Tibial nerve (tissue), 4 donors: ENCODE measurements around the gene RHOJ. TPM values are rescaled to one million over a fixed set of nuclear protein-coding genes. Genes with fewer than 3 reads are reported as not detected.

Experiments
- DNase-seq, 2 donors: peaks; one replicate each; pipeline ENCODE4 v3.0.0-alpha.2; 2019; ENCODE audit warnings: low spot score in 2 of 2
- H3K27ac ChIP-seq, 4 donors: fragments of 200-600 bp; sonication (generic) in 3 of 4; one replicate each; pipeline ENCODE4 v1.5.1; 2017 to 2019; ENCODE audit warnings: mild to moderate bottlenecking in 1 of 4
- H3K27me3 ChIP-seq, 2 donors: fragments of 200-600 bp; sonication (generic) in 1 of 2; one replicate each; pipeline versions ENCODE4 v1.5.1 to v1.6.0; 2017 to 2019
- H3K36me3 ChIP-seq, 3 donors: fragments of 200-600 bp; sonication (generic); one replicate each; pipeline ENCODE4 v1.5.1; 2018 to 2019
- H3K4me1 ChIP-seq, 4 donors: fragments of 200-600 bp; sonication (generic) in 3 of 4; one replicate each; pipeline ENCODE4 v1.5.1; 2017 to 2019
- H3K4me3 ChIP-seq, 4 donors: fragments of 200-600 bp; sonication (generic) in 3 of 4; one replicate each; pipeline ENCODE4 v1.5.1; 2017 to 2019; ENCODE audit warnings: mild to moderate bottlenecking in 1 of 4, moderate library complexity in 1 of 4
- H3K9me3 ChIP-seq, 4 donors: fragments of 200-600 bp; sonication (generic) in 3 of 4; one replicate each; pipeline ENCODE4 v1.5.1; 2017 to 2019
- EP300 ChIP-seq, 2 donors: sonication (generic); formaldehyde crosslinking; IDR thresholded peaks; one replicate each; pipeline ENCODE4 v1.6.1; 2017; ENCODE audit warnings: antibody characterized with exemption in 2 of 2, mild to moderate bottlenecking in 1 of 2
- POLR2A ChIP-seq, 2 donors: fragments of 450-650 bp; IDR thresholded peaks; one replicate each; pipeline ENCODE4 v1.6.1; 2017; ENCODE audit warnings: antibody characterized with exemption in 2 of 2, mild to moderate bottlenecking in 2 of 2, moderate library complexity in 2 of 2
- WGBS, 2 donors: methylation state at CpG; one replicate each; pipeline ENCODE4 v1.1.5; 2018; 5-methylcytosine and 5-hydroxymethylcytosine counted together
- total RNA-seq, 4 donors: library from RNA; depleted of rRNA; stranded (reverse); fragments of >200 nt; gene quantifications; one replicate each; pipeline ENCODE4 v1.1.0, GENCODE V29; 2016
- TF ChIP-seq, protein P1 (sequence below), 5 experiments: fragments of 200-600 bp in 3 of 5; fragments of 450-650 bp in 2 of 5; sonication (generic) in 3 of 5; IDR thresholded peaks; one replicate each; pipeline ENCODE4 v1.5.1; 2016 to 2019; ENCODE audit warnings: antibody characterized with exemption in 5 of 5, mild to moderate bottlenecking in 3 of 5, moderate library complexity in 2 of 5

Gene RHOJ
- total RNA-seq, 4 donors from 2014 or later = 10.0 to 20.7 (median 11.6) TPM

DNA sequence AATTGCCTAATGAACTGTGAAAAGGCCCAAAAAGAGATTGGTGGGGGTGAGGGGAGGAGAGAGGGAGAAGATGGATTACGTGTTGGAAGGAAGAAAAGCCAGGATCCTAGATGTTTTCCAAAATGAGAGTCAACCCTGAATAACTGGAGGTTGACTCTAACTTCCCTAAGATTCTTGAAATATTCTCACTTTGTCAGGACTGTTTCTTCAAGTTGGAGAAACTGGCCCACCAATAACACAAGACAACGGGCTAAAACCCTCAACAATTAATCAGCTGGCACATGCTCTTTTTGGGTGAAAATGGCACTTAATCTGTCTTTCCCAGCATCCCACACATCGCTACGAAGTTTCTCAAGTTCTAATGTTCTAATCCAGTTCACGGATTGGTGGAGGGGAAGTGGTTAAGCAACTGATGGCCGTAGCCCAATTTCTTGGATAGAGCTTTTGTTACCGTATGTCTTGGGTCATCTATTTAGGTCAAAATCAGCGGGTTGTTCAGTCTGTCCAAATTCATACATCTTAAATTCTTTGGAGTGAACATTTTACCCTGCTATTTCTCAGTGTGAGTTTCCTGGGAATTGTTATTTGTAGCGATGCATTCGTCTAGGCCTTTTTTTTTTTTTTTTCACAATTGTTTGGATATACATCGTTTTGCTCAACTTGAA lies 65.5 kb downstream of the RHOJ start:
- 65 to 66% methylated on average over 11 of the region's 11 CpGs for WGBS, 2 donors
- no peak overlapping the region for H3K27ac ChIP-seq
- H3K9me3 ChIP-seq = no peaks in the 10 kb centered on the region
- H3K36me3 ChIP-seq = peaks cover 0 to 14% (median 4%) of the 10 kb centered on the region in 3 donors
- no peak overlapping the region for H3K4me3 ChIP-seq
- H3K4me1 ChIP-seq = peaks cover 0 to 37% (median 8%) of the 10 kb centered on the region in 4 donors
- TF ChIP-seq, protein P1, sequence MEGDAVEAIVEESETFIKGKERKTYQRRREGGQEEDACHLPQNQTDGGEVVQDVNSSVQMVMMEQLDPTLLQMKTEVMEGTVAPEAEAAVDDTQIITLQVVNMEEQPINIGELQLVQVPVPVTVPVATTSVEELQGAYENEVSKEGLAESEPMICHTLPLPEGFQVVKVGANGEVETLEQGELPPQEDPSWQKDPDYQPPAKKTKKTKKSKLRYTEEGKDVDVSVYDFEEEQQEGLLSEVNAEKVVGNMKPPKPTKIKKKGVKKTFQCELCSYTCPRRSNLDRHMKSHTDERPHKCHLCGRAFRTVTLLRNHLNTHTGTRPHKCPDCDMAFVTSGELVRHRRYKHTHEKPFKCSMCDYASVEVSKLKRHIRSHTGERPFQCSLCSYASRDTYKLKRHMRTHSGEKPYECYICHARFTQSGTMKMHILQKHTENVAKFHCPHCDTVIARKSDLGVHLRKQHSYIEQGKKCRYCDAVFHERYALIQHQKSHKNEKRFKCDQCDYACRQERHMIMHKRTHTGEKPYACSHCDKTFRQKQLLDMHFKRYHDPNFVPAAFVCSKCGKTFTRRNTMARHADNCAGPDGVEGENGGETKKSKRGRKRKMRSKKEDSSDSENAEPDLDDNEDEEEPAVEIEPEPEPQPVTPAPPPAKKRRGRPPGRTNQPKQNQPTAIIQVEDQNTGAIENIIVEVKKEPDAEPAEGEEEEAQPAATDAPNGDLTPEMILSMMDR (IDR thresholded peaks at IDR 0.05) = no peak
- TF ChIP-seq POLR2A (IDR thresholded peaks at IDR 0.05) (no peak), EP300 (IDR thresholded peaks at IDR 0.05) (no peak)
- DNase-seq = no peak
- no peaks in the 10 kb centered on the region for H3K27me3 ChIP-seq

DNA sequence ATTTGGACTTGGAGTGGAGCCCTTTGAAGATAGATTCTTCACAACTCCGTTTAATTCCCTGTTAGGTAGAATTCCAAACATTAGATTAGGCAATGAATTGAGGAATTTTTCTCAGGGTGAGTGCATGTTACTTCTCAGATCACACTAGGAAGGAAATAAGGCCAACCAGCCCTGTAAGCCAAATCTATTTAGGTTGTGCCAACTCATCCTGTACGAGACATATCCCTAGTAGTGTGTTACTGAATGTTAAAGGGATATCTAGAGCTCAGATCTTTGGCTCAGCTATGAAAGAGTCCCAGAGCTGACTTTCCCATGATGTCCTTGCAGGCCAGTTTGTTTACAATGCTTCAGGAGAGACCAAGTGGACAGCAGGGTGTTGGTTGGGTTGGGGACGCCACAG lies 68.9 kb downstream of the RHOJ start:
- peak overlapping the region in 1 of 4 donors; percentile 12 for H3K27ac ChIP-seq
- no peaks in the 10 kb centered on the region for H3K9me3 ChIP-seq
- WGBS, 2 donors = 59 to 74% methylated on average over 3 of the region's 3 CpGs
- no peak overlapping the region for H3K4me3 ChIP-seq
- no peak for DNase-seq
- peaks cover 0 to 38% (median 5%) of the 10 kb centered on the region in 4 donors for H3K4me1 ChIP-seq
- H3K27me3 ChIP-seq = no peaks in the 10 kb centered on the region
- peaks cover 0 to 14% (median 4%) of the 10 kb centered on the region in 3 donors for H3K36me3 ChIP-seq
- TF ChIP-seq, protein P1 (IDR thresholded peaks at IDR 0.05) = no peak
- no peak for TF ChIP-seq POLR2A (IDR thresholded peaks at IDR 0.05)
- TF ChIP-seq EP300 (IDR thresholded peaks at IDR 0.05) = no peak

DNA sequence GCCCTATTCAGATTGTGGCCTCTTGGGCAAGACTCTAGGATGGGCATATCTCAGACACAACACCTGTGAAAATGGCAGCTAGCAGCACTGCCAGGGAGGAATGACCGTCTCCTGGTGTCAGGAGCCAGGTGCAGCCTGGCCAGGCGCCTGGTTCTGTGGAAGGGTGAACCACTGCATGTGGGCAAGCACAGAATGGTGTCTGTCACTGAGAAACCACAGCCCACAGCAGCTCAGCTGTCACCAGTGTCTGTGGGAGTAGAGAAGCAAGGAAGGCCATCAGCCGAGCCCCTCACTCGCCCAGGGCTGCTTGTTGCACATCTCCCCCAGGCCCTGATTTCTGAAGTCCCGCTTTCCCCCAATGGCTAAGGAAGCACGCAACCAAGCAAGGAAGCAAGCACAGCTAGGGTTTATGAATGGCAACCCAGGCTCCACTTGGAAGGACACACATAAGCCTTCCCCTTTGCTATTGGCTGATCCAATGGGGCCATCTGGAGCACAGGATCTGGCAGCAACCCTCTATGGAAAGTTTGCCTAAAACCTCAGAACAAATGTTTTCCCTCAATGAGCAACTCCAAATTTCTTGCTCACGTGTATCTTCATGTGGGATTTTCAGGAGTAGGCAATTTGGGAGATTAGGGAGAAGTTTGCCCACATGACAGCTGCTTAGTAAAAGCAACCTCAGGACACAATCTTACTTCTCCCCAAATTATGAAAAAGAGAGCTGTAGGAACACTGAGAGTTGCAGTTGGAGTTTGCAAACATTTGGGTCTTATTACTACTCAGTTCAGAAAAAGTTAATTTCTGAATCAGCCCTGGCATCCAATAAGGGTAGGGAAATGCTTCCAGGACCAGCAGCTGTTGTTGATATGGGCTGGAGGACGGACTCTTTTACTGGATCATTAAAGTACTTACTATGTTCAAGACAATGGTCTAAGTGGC lies 69.7 kb downstream of the RHOJ start:
- TF ChIP-seq EP300 (IDR thresholded peaks at IDR 0.05) (no peak), POLR2A (IDR thresholded peaks at IDR 0.05) (no peak)
- TF ChIP-seq, protein P1 (IDR thresholded peaks at IDR 0.05) = no peak
- peaks cover 0 to 38% (median 5%) of the 10 kb centered on the region in 4 donors for H3K4me1 ChIP-seq
- 56 to 75% methylated on average over 4 to 8 of the region's 8 CpGs for WGBS, 2 donors
- no peaks in the 10 kb centered on the region for H3K9me3 ChIP-seq
- peaks cover 0 to 14% (median 4%) of the 10 kb centered on the region in 3 donors for H3K36me3 ChIP-seq
- no peaks in the 10 kb centered on the region for H3K27me3 ChIP-seq
- H3K27ac ChIP-seq = peak overlapping the region in 1 of 4 donors; percentile 12
- H3K4me3 ChIP-seq = no peak overlapping the region
- DNase-seq = peak in 1 of 2 donors; percentile 38

DNA sequence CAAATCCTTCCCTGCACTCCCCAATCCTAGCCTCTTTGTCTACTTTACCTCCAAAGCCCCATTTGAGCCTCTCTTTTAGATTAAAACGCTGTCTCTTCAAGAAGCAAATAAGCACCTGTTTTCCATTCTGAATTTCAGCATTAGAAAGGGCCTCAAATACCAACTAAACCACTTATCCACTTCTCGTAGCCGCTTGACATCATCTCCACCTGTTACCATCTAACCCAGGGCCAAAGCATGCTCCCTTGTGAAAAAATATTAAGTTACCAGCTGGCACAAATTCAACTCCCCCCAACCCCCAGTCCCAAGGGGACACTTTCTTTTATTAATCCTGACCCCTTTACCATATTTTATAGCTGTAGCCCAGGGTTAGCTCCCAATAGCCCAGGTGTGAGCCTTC lies 71.4 kb downstream of the RHOJ start:
- no peaks in the 10 kb centered on the region for H3K9me3 ChIP-seq
- TF ChIP-seq, protein P1 (IDR thresholded peaks at IDR 0.05) = no peak
- no peak for TF ChIP-seq POLR2A (IDR thresholded peaks at IDR 0.05)
- H3K4me1 ChIP-seq = peaks cover 0 to 38% (median 5%) of the 10 kb centered on the region in 4 donors
- no peaks in the 10 kb centered on the region for H3K27me3 ChIP-seq
- peak overlapping the region in 1 of 4 donors; percentile 55 for H3K27ac ChIP-seq
- WGBS, 2 donors = 74 to 79% methylated on average over 3 of the region's 3 CpGs
- H3K4me3 ChIP-seq = no peak overlapping the region
- no peak for DNase-seq
- H3K36me3 ChIP-seq = peaks cover 0 to 16% (median 4%) of the 10 kb centered on the region in 3 donors
